Loucy (cell line): ENCODE measurements around the gene PDILT.

Source experiments
- H2AFZ ChIP-seq: fragments of 200-600 bp; sonication (generic); 2 replicates; pipeline ENCODE4 v1.6.0; 2016; ENCODE audit warnings: antibody characterized with exemption, mild to moderate bottlenecking, low read length, moderate library complexity
- H3F3A ChIP-seq: fragments of 200-600 bp; 2 replicates; pipeline ENCODE4 v1.6.0; 2016; ENCODE audit warnings: antibody characterized with exemption, low read depth, mild to moderate bottlenecking
- H3K27me3 ChIP-seq: fragments of 200-600 bp; sonication (generic); 2 replicates; pipeline ENCODE4 v1.6.1; 2014; ENCODE audit warnings: low read length, mild to moderate bottlenecking; ENCODE audit not compliant: insufficient read depth, poor library complexity, severe bottlenecking
- H3K36me3 ChIP-seq: fragments of 200-600 bp; sonication (generic); 2 replicates; pipeline ENCODE4 v1.6.1; 2016; ENCODE audit warnings: low read length; ENCODE audit not compliant: insufficient read depth
- H3K4me1 ChIP-seq: fragments of 200-600 bp; sonication (generic); 2 replicates; pipeline ENCODE4 v1.5.1; 2014; ENCODE audit warnings: low read length, mild to moderate bottlenecking; ENCODE audit not compliant: insufficient read depth, poor library complexity, severe bottlenecking
- H3K4me2 ChIP-seq: fragments of 200-600 bp; sonication (generic); 2 replicates; pipeline ENCODE4 v1.6.0; 2014; ENCODE audit warnings: antibody characterized with exemption, low read length, low read depth, mild to moderate bottlenecking; ENCODE audit not compliant: poor library complexity, severe bottlenecking
- H3K4me3 ChIP-seq: fragments of 200-600 bp; sonication (generic); 2 replicates; pipeline ENCODE4 v1.5.1; 2014; ENCODE audit warnings: low read length, mild to moderate bottlenecking, mixed read lengths; ENCODE audit not compliant: poor library complexity, severe bottlenecking
- H3K79me2 ChIP-seq: fragments of 200-600 bp; sonication (generic); 2 replicates; pipeline ENCODE4 v1.6.1; 2014; ENCODE audit warnings: low read length; ENCODE audit not compliant: insufficient read depth
- H3K9ac ChIP-seq: fragments of 200-600 bp; sonication (generic); 2 replicates; pipeline ENCODE4 v1.6.0; 2014; ENCODE audit warnings: mild to moderate bottlenecking, low read depth, low read length, moderate library complexity; ENCODE audit not compliant: poor library complexity, severe bottlenecking
- H3K9me2 ChIP-seq: fragments of 200-600 bp; sonication (generic); replicated peaks from 2 replicates; pipeline ENCODE4 v1.6.1; 2016; ENCODE audit warnings: low read depth, low read length, mixed read lengths
- H3K9me3 ChIP-seq: fragments of 200-600 bp; sonication (generic); 2 replicates; pipeline ENCODE4 v1.6.1; 2014; ENCODE audit warnings: mild to moderate bottlenecking, antibody characterized with exemption, low read length, low read depth; ENCODE audit not compliant: insufficient read depth
- H4K20me1 ChIP-seq: fragments of 200-600 bp; sonication (generic); 2 replicates; pipeline ENCODE4 v1.6.0; 2014; ENCODE audit warnings: antibody characterized with exemption, low read length, mild to moderate bottlenecking; ENCODE audit not compliant: insufficient read depth, poor library complexity, severe bottlenecking
- EZH2phosphoT487 ChIP-seq: fragments of 200-600 bp; IDR thresholded peaks from 2 replicates; pipeline ENCODE4 v1.6.1; 2018; ENCODE audit warnings: antibody characterized with exemption, mild to moderate bottlenecking, moderate library complexity, borderline replicate concordance
- TF ChIP-seq, protein P1 (sequence below): fragments of 200-600 bp; sonication (generic); conservative IDR thresholded peaks from 2 replicates; pipeline ENCODE4 v1.5.1; 2014; ENCODE audit warnings: mild to moderate bottlenecking, antibody characterized with exemption, low read length

Gene PDILT

DNA sequence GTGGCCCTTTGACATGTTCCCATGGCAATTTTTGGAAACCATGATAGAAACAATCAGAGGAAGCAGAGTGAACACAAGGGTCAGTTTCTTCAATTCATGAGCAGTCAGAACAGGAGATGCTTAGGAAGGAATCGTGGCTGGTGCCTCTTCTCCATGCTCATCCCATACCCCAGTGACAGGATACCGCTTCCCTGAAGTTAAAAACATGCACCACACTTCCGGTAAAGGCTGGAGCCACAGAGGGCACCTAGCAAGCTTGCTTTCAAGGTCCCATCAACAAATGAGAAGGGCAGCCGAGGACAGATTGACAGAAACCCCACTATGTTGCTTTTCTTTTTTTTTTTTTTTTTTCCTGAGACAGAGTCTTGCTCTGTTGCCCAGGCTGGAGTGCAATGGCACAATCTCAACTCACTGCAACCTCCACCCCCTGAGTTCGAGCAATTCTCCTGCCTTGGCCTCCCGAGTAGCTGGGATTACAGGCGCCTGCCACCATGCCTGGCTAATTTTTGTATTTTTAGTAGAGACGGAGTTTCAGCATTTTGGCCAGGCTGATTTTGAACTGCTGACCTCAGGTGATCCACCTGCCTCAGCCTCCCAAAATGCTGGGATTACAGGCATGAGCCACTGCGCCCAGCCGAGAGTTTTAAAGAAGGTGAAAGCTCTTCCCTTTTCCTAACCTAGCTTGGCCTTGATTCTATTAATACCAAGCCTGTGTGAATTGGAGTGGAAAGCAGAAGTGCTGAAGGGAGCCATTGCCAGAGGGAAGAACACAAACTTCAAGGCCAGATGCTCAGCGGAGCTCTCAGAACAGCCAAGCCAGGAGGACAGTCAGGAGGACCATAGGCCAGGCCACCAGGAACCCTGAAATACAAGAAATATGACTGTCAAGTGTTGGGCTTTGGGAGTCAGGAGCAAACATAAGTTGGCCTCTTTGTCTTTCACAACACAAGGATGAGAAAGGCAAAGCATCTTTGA lies 93.8 kb downstream of the PDILT start:
- TF ChIP-seq EZH2phosphoT487 = no peak
- TF ChIP-seq, protein P1, sequence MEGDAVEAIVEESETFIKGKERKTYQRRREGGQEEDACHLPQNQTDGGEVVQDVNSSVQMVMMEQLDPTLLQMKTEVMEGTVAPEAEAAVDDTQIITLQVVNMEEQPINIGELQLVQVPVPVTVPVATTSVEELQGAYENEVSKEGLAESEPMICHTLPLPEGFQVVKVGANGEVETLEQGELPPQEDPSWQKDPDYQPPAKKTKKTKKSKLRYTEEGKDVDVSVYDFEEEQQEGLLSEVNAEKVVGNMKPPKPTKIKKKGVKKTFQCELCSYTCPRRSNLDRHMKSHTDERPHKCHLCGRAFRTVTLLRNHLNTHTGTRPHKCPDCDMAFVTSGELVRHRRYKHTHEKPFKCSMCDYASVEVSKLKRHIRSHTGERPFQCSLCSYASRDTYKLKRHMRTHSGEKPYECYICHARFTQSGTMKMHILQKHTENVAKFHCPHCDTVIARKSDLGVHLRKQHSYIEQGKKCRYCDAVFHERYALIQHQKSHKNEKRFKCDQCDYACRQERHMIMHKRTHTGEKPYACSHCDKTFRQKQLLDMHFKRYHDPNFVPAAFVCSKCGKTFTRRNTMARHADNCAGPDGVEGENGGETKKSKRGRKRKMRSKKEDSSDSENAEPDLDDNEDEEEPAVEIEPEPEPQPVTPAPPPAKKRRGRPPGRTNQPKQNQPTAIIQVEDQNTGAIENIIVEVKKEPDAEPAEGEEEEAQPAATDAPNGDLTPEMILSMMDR = no peak
- H3F3A ChIP-seq = no peaks in the 10 kb centered on the region
- no peaks in the 10 kb centered on the region for H3K9me2 ChIP-seq
- H3K27me3 ChIP-seq = no peaks in the 10 kb centered on the region
- H3K9me3 ChIP-seq = 0 out of 2 replicates have a peak, but pooled peaks cover 3% of the 10 kb centered on the region
- H4K20me1 ChIP-seq = no peaks in the 10 kb centered on the region
- H3K4me2 ChIP-seq = no peak overlapping the region
- H3K79me2 ChIP-seq = no peaks in the 10 kb centered on the region
- H3K4me3 ChIP-seq = no peak overlapping the region
- no peak overlapping the region for H3K9ac ChIP-seq
- H2AFZ ChIP-seq = no peak overlapping the region
- H3K36me3 ChIP-seq = no peaks in the 10 kb centered on the region
- H3K4me1 ChIP-seq = no peaks in the 10 kb centered on the region

GRCh38 chr16:20309786-20310185 lies 94.8 kb downstream of the PDILT start:
- Histone ChIP-seq H3K4me2 (no peak overlapping the region), H3K79me2 (no peaks in the 10 kb centered on the region), H3F3A (no peaks in the 10 kb centered on the region), H3K9ac (no peak overlapping the region), H3K9me2 (no peaks in the 10 kb centered on the region), H3K27me3 (no peaks in the 10 kb centered on the region), H2AFZ (no peak overlapping the region), H3K9me3 (0 out of 2 replicates have a peak, but pooled peaks cover 3% of the 10 kb centered on the region), H3K4me1 (no peaks in the 10 kb centered on the region), H4K20me1 (no peaks in the 10 kb centered on the region), H3K4me3 (no peak overlapping the region), H3K36me3 (no peaks in the 10 kb centered on the region)
- TF ChIP-seq EZH2phosphoT487 = no peak
